GM19324 (cell line): ENCODE results near the gene CGB2.
"Not testable (repeated sequence)": the region's sequence is repeated elsewhere in the genome, so short reads cannot be mapped to it uniquely, and the experiment has no call there.

Experiments
- ATAC-seq: cut with Tn5 transposase; IDR thresholded peaks from one replicate; pipeline ENCODE4 v1.9.1; 2021; ENCODE audit warnings: mild to moderate bottlenecking, moderate library complexity; ENCODE audit not compliant: unreplicated experiment, low FRiP score

CGB2 gene

DNA sequence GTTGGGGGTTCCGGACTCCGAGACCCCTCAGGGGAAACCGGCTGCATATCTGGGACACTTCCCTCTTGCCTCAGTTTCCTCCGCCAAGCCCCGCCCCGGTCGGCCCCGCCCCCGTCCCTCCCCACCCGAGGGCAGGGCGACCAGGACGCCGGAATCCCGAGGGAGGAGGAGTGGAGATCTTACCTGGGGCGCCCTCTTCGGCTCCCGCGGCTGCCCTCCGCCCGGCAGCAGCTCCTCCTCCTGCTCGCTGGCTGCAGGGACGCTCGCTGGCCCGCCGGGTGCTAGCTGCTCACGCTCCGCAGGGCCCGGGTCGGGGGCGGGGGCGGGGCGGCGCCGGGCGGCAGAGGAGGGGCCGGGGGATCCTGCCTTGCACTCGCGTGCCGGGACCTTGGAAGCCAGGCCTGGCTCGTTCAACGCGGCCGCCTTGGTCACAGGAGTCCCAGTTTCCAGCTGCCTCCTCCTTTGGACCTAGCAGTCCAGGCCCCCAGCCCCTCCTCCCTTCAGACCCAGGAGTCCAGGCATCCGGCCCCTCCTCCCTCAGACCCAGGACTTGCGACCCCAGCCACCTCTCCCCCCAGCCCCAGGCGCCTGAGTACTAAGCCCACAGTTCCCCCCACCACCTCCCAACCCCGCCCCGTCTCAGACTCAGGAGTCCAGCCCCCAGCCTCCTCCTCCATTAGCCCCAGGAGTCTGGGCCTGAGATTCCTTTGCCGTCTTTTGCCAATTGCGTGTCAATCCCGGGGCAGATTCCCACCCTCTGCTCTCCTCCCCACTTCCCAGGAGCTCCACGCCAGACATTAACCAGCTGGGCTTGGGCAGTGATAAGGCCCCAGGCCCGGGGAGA lies 33.3 kb downstream of the CGB2 start, which contains the start of gene NTF4:
Gene NTF4 (minus strand): TSS at position 51 of the 844 bp plus-strand sequence. CDS start 2,821 bp downstream, outside the sequence.
- no peak for ATAC-seq

DNA sequence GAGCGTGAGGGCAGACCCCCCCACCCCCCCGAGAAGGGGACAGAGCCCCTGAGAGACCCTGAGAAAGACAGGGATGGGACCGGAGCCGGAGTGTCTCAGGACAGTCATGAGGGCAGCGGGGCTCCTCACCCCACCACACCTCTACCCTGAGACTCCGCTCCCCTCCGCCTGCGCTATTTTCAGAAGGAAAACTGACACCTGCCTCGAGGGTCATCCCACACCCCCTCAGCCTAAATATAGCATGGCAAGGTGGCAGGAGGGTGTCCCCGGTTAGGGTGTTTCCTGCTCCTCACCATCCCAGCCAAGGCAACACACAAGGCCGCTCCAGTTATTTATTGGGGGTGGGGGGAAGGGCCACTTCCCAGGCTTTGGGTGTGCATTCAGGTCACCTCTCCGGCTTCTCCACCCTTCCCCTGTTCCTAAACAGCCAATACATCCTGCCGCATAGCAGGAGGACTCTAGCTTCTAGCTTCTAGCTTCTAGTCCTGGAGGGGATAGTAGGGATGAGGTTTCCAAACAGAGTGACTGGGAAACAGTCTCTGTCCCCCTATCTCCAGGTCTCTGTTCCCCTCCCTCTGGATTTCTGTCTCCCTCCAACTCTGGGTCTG lies 34.3 kb downstream of the CGB2 start:
- no peak for ATAC-seq

DNA sequence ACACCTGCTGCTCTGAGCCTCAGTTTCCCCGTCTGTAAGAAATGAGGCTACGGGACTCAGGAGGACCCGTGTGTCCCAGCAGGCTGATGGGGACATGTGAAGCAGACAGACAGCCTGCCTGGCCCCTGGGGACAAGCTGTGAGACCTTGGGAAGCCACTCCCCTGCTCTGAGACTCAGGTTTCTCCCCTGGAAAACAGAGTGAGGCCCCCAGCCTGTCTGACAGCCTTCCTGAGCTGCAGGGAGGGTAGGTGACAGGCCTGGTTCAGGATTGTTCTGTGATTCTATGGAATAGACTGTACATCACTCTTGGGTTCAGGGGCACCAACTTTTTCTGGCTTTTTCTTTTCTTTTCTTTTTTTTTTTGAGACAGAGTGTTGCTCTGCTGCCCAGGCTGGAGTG lies 35.9 kb downstream of the CGB2 start:
- no peak for ATAC-seq

DNA sequence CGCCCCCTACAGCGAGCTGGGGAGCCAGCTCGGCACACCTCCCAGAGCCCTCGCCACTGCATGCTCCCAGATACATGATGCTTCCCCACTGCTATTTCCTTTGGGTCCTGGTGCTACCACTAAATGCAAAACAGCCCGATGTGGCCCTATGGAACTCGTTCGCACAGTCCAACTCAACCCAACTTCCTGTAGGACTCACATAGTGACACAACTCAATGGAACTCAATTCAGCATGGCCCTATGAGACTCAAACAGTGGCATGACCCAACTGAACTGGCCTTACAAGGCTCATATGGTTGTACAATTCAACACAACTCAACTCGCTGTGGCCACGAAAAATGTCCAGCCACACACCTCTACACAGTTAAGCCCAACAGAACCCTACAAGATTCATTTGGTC lies 37.3 kb downstream of the CGB2 start:
- no peak for ATAC-seq

DNA sequence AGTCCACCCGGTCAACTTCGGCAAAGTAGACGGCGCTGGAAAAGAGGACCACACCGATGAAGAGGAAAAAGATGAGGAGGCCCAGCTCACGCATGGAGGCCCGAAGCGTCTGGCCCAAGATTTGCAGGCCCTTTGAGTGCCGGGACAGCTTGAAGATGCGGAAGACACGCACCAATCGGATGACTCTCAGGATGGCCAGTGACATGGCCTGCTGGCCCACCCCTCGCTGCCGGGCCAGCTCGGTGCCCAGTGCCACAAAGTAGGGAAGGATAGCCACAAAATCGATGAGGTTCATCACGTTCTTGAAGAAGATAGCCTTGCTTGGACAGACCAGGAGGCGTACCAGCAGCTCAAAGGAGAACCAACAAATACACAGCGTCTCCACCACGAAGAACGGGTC lies 38.7 kb downstream of the CGB2 start:
- ATAC-seq: no peak

DNA sequence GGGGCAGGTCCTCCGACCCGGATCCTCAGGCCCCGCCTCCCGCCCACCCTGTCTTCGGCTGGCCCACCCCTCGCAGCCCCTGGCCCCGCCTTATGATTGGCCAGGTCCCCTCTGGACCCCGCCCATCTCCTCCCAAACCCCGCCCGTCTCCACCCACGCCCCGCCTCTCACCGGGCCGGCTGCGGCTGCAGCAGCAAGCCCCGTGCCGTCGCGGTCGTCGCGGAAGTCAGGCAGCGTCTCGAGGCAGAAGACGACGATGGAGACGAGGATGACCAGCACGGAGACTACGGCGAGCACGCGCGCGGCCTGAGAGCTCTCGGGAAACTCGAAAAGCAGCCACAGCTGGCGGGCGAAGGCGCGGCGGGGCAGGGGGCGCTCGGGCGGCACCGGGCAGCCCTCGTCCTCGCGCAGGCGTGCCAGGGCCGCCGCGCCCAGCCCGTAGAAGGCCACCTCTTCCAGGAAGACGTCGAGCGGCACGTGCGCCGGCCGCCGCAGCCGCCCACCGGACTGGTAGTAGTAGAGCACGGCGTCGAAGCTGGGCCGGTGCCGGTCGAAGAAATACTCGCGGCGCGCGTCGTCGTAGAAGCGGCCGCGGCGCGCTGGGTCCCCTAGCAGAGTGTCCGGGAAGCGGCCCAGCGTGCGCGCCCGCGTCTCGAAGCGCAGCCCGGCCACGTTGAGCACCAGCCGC lies 40.3 kb downstream of the CGB2 start:
- no peak for ATAC-seq

DNA sequence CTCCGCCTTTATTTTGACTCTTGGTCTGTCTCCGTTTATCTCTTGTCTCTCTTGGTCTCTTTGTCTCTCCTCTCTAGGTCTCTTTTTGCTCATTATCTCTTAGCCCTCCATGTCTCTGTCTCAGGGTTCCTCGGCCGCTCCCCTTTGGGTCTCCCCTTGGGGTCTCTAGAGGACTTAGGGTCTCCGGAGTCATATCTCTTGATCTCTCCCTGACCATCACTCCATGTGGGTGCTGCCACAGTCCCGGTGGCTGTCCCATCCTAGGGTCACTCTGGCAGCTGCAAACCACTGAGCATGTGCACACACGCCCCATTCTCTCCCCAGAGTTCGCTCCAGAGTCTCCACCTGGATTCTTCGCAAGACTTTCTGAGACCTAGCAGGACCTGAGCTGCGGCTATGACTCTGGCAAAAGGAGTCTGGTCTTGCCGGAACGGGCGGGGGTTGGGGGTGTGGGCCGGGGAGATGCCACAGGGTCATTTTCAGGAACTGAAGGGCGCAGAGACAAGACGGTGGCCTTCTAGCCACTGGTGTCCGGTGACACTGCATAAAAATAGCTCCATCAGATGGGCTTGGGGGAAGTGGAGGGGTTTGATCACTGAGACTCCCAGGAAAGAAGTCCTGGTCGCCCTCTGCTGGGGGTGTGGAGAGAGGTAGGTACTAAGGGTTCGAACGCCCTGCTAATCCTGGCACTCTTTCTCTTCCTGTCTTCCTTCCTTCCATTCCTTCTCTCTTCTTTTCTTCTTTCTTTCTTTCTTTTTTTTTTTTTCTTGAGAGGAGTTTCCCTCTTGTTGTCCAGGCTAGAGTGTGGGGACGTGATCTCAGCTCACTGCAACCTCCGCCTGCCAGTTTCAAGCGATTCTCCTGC lies 42.1 kb downstream of the CGB2 start:
- ATAC-seq: no peak

DNA sequence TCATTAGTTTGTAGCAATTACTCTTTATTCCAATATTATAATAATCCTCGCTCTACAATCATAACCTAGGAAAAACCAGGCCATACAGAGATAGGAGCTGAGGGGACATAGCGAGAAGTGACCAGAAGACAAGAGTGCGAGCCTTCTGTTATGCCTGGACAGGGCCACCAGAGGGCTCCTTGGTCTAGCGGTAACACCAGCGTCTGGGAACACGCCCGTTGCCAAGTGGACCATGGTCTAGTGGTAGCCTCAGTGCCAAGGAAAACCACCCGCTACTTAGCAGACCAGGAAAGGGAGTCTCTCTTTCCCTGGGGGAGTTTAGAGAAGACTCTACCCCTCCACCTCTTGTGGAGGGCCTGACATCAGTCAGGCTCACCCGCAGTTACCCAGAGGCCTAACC lies 43.2 kb downstream of the CGB2 start:
- ATAC-seq: not testable (repeated sequence)

DNA sequence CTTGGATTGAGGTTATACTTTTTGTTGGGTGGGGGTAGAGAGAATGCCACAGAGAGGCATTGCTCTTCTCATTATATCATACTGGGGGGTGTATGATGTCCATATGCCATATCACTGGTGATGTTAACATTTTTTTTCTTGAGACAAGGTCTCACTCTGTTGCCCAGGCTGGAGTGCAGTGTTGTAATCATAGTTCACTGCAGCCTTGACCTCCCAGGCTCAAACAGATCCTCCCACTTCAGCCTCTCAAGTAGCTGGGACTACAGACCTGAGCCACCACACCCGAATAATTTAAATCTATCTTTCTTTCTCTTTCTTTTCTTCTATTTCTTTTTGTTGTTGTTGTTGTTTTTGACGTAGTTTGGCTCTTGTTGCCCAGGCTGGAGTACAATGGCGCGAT lies 48.7 kb downstream of the CGB2 start:
- ATAC-seq: no peak

DNA sequence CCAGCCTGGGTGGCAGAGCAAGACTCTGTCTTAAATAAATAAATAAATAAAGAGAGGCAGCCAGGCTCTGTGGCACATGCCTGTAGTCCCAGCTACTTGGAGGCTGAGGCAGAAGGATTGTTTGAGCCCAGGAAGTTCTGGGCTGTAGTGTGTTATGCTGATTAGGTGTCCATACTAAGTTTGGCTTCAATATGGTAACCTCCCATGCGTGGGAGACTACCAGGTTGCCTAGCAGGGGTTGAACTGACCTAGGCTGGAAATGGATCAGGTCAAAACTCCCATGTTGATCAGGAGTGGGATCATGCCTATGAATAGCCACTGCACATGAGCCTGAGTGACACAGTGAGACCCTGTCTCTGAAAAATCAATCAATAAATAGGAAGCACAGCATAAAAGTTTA lies 49.6 kb downstream of the CGB2 start:
- ATAC-seq: no peak
